ENCODE data around the gene INTS12.

DNA sequence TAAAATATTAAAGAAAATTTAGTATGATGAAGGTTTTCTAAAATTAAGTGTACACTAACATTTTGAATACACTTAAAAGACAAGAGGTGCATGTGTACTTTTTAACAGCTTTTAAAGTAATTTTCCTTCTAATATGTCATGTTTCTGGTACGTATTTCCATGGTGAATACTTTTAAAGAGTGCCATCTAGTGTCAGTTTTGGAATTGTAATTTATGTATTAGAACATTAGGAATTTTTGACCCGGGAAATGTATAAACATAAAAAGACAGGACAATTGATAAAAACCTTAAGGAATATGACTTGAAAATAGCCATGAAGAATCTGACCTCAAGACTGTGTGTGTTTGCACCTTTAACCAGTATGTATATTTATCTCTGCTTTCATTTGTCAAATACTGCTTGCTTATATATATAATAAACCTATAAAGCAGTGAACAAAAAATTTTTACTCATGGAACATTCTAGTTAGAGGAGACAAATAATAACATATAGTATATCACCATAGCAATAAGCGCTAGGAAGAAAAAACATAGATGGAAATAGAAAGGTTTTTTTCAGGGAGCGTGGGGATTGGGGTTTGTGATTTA, 7.3 kb upstream of the INTS12 start:
- TF ChIP-seq POLR2A (IDR thresholded peaks at IDR 0.05), result no peak
- TF ChIP-seq, protein P1, sequence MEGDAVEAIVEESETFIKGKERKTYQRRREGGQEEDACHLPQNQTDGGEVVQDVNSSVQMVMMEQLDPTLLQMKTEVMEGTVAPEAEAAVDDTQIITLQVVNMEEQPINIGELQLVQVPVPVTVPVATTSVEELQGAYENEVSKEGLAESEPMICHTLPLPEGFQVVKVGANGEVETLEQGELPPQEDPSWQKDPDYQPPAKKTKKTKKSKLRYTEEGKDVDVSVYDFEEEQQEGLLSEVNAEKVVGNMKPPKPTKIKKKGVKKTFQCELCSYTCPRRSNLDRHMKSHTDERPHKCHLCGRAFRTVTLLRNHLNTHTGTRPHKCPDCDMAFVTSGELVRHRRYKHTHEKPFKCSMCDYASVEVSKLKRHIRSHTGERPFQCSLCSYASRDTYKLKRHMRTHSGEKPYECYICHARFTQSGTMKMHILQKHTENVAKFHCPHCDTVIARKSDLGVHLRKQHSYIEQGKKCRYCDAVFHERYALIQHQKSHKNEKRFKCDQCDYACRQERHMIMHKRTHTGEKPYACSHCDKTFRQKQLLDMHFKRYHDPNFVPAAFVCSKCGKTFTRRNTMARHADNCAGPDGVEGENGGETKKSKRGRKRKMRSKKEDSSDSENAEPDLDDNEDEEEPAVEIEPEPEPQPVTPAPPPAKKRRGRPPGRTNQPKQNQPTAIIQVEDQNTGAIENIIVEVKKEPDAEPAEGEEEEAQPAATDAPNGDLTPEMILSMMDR (IDR thresholded peaks at IDR 0.05), result peak in 1 of 3 experiments; percentile 60

Data from testis (tissue), 2 donors.